HL-60/S4 treated with phorbol 12-myristate 13-acetate at 8.2 ng/mL for 4 days and 3 days (cell line): ENCODE measurements around the gene CDHR4.
"Not testable (repeated sequence)": the region's sequence is repeated elsewhere in the genome, so short reads cannot be mapped to it uniquely, and the experiment has no call there.

ENCODE experiments used
- in situ Hi-C: fragments of 300-500 bp; cut with MboI; formaldehyde crosslinking; loops from 2 replicates; pipeline ENCODE4 v1.15.0; 2022; ENCODE audit warnings: low sequenced_read_pairs

CDHR4 gene

DNA sequence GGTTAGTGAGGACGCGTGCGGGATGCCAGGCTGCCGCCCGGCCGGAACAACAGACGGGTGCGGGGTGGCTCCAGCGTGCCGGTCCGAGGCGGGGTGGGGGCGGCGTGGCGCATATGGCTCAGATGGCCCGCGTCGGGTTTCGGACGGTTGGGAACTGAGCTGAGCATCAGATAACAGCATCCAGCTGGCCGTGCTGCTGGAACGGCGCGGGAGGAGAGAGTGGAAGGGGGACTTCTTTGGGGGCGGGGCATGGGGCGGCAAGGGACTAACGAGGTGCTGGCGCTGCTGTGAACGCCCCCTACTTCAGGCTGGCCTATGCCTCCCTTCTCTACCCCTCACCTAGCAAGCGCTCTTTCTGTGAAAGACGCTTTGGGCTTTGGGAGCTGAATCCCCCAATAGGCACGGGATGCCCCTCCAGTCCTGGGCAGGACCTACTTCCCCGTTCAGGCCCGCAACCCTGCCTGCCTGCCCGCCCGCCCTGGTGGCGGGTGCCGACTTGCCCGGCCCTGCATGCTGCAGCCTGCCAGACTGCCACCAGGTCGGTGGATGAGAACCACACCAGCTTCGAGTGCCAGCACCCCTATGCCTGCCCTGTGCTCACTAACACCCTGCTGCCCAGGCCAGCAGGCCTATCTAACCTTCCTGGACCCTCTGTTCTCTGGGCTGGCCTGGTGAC is 3.9 kb upstream of the CDHR4 start:
- in situ Hi-C loops, result no loop called here

DNA sequence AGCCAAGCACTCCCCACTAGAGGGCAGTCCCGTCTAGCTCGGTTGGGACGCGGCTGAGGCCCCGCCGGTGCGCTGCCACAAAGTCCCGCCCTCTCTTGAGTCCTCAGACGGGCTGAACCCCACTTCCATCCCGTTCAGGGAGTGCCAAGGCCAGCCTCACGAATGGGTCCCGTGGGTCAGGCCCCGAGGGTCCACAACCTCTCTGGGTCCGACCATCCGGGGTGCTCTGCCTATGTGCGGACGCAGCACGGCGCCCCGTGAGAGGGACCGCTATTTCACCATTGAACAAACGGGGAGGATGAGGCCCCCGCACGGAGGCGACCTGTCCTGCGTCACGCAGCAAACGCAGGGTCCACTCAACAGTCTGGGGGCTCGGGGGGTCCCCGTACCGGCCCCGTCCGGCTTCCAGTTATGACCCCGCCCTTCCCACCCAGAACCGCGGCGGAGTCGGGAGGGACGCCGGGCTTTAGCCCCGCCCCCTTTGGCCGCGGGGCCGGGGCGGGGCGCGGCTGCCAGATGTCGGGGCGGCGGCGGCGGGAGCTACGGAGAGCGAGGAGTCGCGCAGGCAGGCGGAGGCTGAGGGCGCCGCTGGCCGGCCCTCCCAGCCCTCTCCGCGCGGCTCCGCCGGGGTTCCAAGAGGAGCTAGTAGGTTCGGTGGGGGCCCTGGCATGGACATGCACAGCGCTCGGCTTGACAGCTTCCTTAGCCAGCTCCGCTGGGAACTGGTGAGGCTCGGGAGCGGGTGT is 3.2 kb upstream of the CDHR4 start, which contains the start of gene INKA1:
Gene INKA1, plus strand, starts transcription at position 543 of the 746 bp plus-strand sequence. Its CDS starts 132 bp downstream, at position 675.
- in situ Hi-C loops, result no loop called here

DNA sequence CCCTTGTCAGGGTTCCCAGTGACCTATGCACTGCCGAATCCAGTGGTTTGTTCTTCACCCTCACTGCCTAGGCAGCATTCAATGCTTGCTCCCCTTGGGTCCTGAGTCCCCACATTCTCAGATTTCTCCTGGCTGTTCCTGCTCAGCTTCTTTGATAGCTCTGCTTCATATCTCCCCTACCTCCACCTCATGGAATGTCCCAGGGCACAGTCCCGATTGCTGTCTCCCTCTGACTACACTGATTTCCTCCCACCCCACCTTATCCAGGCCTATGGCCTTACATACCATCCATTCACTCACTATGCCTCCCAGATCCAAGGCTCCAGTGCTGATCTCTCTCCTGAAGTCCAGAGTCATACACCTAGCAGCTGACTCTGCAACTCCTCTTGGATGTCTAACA is 1.5 kb upstream of the CDHR4 start:
- in situ Hi-C loops, result no loop called here

DNA sequence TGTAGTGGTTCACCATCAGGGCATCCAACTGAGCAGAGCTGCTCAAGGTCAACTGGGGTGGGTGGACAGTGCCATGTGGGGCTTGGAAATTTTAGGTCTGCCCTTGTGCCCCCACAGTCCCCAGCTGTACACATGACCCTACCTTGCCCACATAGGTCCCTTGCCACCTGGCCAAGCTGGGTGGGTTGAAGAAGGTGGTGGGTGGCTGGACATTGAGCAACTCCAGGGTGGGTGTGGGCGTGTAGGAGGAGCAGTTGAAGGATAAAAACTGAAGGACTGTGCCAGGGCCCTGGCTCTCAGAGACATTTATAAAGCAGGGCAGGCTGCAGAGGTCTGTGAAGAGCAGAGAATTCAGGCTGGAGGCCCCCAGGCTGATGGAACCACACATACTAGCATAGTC is 568 bp downstream of the CDHR4 start:
- in situ Hi-C loops, result no loop called here

DNA sequence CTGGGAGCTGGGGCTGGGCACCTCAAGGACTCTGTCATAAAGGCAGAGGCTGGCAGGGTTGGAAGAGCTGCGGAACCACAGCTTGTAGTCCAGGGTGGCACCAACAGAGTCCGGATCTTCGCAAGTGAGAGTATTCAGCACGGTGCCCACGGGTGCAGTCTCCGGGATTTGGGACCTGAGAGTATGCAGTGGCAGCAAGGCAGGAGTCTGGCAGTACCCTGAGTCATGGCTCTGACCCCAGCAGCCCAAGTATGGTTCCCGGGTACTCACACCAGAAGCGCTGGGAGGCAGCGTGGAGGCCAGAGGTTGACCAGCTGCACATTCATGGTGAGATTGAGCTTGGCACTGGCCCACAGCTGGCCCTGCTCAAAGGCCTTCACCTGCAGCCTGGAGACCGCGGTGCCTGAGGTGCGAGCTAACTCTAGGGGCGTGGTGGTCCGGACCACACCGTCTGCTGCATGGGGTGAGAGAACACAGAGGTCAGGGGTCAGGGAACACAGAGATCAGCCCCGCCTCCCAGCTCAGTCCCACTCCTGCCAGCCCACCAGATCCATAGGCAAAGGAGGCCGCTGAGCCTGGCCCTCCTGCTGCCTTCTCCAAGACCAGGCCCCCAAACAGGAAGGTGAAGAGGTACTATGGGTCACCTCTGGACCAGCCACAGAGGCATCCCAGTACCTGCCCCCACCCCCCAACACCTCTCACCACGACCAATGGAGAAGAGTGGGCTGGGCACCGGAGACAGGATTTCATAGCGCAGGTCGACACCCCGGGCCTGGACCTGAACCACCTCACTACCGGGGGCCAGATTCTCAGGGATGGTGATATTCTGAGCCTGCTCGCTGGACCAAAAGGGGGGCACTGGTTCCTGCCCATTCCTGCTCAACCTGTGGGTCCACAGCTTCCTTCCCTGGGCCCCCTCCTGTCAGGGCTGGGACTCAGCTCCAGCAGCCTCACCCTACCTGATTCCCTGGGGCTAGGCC is 4.5 kb downstream of the CDHR4 start:
- in situ Hi-C loops, result no loop called here

DNA sequence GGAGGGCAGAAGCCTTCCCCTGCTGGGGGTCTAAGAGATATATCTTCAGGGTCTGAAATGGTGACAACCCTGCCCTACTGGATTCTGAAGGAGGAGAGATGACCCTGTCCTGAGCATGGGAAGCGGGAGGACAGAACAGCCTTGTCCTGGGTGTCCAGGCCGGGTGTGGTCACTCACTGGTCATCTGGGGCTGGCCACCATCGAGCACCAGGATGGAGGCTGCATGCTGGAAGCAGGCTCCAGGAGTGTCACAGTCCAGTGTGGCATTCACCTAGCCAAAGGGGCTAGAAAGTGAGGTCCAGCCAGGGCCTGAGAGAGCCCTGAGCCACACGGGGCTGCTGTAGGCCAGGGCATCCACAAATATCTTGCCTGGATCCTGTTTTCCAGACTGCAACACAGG is 5.2 kb downstream of the CDHR4 start:
- in situ Hi-C loops, result no loop called here

DNA sequence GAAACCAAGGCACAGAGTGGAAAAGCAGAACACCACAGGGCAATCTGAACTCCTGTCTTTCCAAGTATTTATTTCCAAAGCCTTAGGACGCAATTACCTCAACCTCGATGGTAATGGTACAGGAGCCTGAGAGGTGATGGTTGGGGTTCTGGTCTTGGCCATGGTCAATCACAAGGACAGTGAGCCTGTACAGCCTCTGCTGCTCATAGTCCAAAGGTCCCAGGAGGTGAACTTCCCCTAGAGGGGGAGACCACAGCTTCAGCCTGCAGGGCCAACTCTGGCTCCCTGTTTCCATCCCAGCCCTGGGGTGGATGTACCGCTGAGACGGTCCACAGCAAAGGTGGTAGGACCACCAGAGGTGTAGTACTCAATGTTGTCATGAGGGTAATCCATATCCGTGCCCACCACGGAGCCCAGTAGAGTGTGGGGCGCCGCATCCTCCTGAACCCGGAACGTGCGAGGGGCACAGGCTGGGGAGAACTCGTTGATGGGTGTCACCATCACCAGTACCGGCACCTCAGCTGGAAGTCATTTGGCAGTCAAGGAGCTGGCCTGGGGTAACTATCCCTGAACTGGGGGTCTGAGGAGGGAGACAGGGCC is 6.1 kb downstream of the CDHR4 start:
- in situ Hi-C loops, result no loop called here

DNA sequence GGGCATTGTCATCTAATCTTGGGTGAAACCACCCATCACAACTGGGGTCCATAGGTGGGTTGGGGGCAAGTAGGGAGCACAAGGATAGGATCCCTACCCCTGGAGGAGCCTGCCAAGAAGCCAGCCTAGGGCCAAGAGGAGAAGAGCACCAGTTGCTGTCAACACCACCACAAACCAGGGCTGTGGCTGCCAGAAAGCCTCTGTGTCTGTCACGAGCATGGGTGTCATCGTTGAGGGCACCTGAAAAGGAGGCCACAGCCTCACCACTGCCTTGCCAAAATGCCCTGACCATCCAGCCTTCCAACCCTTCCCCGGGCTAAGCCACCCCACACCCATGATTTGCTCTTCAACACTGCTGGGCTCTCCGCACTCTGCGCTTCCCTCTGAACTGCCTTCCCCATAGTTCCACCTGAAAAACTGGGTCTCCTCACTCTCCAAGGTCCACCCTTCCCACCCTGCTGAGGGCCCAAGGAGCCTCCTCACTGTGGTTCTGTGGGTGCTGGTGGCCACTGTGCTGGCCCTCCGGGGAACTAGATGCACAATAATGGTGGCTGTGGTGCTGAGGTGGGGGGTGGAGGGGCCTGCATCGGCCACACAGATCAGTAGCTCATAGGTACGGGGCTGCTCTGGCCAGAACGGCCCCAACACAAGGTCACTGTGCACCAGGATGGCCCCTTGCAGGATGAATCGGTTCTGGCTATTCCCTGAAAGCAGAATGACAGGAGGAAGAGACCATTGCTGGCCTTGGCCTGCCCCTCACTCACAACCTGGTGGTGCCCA is 7.1 kb downstream of the CDHR4 start:
- in situ Hi-C loops, result no loop called here

DNA sequence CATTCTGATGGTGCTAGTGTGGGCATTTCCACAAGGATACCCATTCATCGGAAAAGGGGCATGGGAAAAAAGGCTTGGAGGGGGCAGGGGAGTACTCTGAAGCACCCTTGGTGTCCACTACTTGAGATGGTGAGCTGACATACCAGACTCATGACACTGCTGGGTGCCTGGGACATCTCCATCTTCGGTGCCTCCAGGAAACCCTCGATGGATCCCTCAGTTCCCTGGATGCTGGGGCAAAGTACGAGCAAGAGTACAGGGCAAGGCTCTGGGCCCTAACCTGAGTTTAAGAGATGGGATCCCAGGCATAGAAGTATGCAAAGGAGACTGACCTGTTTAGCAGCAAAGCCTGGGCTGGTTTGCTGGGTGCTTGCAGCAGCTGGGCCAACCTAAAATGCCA is 8.1 kb downstream of the CDHR4 start:
- in situ Hi-C loops, result no loop called here

DNA sequence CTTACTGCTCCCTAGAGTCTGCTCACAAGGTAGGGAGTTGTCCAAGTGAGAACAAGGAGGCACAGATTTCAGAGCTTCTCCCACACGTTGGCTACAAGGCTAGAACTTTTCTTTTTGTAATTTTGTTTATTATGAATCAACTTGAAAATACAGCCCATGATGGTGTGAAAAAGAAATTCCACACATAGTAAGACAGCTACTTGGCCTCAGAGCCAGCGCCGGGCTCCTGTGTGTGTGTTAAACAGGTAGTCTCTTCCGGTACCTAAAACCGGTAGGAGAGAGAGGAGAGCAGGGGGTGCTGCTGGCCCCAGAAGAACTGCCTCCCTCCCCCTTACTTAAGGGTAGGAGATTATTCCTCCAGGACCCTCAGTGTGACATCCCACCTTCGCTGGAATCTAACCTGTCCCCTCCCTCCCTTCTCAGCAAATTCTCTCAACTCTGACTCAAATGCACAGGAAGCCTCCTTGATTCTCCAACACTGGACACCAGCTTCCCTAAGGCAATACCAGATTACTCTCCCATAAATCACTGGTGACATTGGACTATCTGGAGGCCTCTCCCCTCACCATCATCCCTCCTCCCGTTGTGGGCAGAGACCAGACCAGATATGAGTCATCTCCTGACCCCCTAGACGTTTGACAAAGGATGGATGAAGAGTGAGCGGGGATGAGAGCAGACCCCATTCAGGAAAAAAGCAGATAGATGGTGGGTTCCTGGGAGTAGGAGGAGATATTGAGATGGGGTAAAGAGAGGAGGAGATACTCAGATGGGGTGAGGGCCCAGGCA is 8.9 kb downstream of the CDHR4 start:
- in situ Hi-C loops, result no loop called here

DNA sequence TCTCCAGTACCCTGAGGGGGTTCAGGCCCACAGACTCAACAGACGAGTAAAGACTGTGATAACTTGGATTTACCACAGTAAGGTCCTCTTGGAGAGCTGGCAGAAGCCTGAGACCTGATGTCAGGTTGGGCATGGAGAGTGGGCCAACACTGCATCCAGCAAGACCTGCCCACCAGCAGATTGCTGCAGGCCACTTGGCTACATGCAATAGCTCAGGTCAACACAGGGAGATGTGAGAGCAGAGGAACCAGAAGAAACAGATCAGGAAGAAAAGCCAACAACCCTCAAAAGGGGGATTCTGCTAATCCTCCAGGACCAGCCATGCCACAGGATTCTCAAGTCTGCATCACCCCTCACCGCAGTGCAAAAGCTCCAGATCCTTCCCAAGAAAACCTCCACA is 11.6 kb downstream of the CDHR4 start:
- in situ Hi-C loops, result no loop called here

DNA sequence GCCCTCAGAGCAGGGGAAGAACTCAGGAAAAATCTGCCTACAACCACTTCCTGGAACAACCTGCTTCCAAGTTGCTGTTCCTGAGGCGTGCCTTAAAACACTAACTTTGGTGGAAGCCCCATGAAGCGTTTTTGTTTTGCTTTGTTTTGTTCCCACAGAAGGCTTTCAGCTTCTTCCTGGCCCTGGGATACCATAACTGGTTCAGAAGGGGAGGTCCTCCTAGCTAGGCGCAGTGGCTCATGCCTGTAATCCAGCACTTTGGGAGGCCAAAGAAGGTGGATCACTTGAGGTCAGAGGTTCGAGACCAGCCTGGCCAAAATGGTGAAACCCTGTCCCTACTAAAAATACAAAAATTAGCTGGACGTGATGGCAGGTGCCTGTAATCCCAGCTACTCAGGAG is 12.1 kb downstream of the CDHR4 start:
- in situ Hi-C loops, result no loop called here

DNA sequence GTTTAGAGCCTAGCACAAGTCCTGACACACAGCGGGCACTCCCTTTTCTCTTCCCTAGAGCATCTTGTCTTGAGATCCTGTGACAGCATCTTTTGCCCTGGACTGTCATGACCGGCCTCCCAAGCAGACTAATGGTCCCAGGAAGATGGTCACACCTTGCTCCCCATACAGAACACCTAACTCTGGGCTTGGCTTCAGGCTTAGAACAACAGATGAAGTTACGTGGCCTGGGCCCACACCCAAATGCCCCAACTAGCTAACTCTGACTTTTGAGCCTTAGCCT is 12.6 kb downstream of the CDHR4 start:
- in situ Hi-C loops, result no loop called here

DNA sequence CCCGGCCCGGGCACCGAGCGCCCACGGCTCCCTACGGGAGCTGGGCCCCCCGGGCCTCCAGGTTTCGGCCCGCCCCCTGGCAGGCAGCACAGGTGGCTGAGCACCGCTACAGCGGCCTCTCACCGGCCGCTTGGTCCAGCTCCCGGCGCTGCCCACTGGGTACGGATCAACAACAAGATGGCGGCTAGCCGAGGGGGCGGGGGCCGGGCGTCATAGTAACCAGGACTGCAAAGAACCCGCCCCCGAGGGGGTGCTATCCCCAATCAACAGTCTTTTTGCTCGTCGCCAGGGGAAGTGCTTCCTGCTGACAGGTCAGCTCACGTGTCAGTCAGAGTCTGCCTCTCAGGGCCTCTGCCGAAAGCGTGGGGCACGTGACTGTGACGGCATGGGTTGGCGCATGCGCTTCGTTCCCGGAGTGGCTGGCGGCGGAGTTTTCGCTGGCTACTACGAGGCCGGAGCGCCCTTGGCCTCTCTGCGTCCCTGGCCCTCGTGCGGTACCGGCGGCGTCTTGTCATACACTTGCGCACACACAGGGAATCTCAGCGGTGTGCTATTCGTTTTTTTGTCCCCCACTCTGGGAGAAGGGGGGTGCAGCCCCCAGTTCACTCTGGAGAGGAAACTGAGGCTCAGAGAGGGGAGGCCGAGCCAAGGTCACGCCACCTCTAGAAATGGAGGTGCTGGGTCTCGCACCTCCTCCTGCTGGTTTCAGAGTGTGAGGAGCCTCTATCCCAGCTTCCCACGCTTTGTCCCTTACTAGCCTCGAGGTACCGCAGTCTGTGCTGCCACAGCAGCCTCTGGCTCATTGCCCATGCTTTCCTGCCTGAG is 13.1 kb downstream of the CDHR4 start, which contains the start of gene IP6K1:
Gene IP6K1, minus strand, starts transcription at position 186 of the 825 bp plus-strand sequence. CDS start 38,502 bp downstream, outside the sequence.
- in situ Hi-C loops, result no loop called here

DNA sequence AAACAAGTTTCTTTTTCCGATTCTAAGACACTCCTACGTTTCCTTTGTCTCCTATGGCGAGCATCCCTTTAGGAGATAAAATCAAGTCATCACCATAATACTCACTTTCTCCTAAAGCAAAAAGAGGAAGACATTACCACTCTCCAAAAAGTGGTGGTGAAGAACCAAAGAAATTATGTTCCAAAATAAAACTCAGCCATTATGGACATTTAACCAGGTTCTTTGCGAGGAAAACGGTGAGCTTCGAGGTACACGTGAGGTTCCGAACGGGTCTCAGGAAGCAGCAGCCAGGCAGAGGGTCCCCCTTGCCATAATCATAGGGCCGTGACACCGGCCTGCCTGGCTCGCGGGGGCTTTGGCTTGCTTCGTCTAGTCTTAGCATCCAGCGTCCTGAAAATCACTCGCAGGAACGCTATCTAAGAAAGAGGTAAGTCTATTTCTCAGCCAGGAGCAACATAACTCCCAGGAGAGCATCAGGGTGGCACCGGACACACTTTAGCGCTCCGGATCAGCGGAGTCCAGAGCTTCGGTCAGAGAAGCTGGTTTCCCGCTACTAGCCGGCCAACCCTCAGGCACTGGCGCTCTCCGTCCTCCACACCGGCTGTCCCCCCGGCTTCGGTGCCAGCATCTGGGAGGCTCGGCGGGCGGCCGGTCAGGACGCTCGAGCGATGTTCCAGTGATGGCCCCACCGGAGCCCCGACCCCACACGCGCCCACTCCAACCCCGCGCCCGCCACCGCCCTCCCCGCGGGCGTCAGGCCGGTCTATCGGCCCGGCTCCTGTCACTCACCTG is 13.9 kb downstream of the CDHR4 start:
- in situ Hi-C loops, result no loop called here

DNA sequence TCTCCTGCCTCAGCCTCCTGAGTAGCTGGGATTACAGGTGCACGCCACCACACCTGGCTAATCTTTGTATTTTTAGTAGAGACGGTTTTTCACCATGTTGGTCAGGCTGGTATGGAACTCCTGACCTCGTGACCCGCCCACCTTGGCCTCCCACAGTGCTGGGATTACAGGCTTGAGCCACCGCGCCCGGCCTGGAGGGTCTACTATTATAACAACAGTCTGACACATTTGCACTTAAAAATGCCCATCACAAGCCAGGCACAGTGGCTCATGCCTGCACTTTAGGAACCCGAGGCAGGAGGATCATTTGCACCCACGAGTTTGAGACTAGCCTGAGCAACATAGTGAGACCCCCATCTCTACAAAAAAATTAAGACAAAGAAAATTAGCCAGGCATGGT is 17.4 kb downstream of the CDHR4 start:
- in situ Hi-C loops, result not testable (repeated sequence)

DNA sequence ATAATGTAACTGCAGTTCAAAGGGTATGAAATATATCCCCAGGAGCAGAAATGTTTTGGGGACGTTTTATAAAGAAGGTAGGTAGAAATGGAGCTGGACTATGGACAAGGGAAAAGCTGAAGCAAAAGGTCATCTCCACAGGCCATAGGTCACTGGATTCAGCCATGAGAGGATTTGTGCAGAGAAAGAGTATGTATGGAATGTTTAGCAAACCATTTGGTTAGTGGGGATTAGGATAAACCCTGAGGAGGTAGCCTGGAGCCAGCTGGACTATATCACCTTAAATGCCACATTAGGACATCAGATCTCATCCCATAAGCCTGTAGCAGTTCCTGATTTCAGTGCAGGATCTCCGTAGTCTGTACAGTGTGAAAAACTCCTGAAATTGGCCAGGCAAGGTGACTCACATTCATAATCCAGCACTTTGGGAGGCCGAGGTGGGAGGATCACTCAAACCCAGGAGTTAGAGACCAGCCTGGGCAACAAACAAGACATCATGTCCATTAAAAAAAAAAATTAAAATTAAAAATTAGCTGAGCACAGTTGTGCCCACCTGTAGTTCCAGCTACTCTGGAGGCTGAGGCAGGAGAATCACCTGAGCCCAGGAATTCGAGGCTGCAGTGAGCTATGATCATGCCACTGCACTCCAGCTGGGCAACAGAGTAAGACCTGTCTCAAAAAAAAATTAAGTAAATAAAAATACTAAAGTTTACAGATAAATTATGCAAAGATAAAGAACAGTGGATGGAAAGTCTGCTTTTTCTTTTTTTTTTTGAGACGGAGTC is 18.1 kb downstream of the CDHR4 start:
- in situ Hi-C loops, result no loop called here
